ENCODE measurements around the gene CAMK1D.

DNA sequence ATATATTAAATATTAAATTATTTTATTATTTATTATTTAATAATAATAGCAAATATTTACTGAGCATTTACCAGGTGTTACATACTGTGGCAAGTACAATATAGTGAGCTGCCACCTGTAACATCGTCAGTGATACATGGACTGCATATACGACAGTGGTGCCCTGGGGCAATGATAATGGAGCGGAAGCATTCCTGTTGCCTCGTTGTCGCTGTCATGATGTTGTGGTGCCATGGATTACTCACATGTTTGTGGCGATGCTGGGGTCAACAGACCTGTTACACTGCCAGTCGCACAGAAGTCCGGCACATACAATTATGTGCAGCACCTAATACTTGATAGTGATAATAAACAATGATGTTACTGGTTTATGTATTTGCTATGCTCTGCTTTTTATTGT is 20.6 kb downstream of the CAMK1D start:
- TF ChIP-seq, protein P1, sequence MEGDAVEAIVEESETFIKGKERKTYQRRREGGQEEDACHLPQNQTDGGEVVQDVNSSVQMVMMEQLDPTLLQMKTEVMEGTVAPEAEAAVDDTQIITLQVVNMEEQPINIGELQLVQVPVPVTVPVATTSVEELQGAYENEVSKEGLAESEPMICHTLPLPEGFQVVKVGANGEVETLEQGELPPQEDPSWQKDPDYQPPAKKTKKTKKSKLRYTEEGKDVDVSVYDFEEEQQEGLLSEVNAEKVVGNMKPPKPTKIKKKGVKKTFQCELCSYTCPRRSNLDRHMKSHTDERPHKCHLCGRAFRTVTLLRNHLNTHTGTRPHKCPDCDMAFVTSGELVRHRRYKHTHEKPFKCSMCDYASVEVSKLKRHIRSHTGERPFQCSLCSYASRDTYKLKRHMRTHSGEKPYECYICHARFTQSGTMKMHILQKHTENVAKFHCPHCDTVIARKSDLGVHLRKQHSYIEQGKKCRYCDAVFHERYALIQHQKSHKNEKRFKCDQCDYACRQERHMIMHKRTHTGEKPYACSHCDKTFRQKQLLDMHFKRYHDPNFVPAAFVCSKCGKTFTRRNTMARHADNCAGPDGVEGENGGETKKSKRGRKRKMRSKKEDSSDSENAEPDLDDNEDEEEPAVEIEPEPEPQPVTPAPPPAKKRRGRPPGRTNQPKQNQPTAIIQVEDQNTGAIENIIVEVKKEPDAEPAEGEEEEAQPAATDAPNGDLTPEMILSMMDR (IDR thresholded peaks at IDR 0.05) = no peak
- TF ChIP-seq POLR2A (IDR thresholded peaks at IDR 0.05) = no peak
